ENCODE data around the gene FAM234A. TPM values are rescaled to one million over a fixed set of nuclear protein-coding genes. Genes with fewer than 3 reads are reported as not detected.

Gene FAM234A
- polyA plus RNA-seq, 2 of the 4 experiments (the other 2 are of a cell fraction), result 25.6 to 53.3 TPM

- FAIRE-seq (no peak), DNase-seq (ENCODE audit: low read depth in 1 of 2, low spot score in 1 of 2) (no peak), ATAC-seq (no peak)
- Histone ChIP-seq H3K4me1 (no peaks in the 10 kb centered on the region), H3K4me2 (no peak overlapping the region), H3K9me3 (no peaks in the 10 kb centered on the region), H3K27ac (no peak overlapping the region), H3K4me3 (no peak overlapping the region)
- CTCF ChIA-PET, result interaction anchor here (0.8 to 5.9 kb wide), 4 partner anchors 9 to 170 kb away, joined by 3 to 54 read pairs (median 9); partner anchors contain the start of gene HBQ1
- WGBS (ENCODE audit: missing lambda C conversion rate), result 94% methylated on average over 4 of the region's 4 CpGs
- POLR2A ChIA-PET, result interaction anchor here (0.6 to 0.7 kb wide), 2 partner anchors 10 to 82 kb away, joined by 3 read pairs; no protein-coding TSS in a partner anchor
- TF ChIP-seq ZFP36 (IDR thresholded peaks at IDR 0.05; ENCODE audit: borderline replicate concordance, partially characterized antibody) (no peak), HES2 (IDR thresholded peaks at IDR 0.05) (no peak), GATA3 (IDR thresholded peaks at IDR 0.05; ENCODE audit: borderline replicate concordance) (no peak), HOXA7 (CRISPR knock-in tag; IDR thresholded peaks at IDR 0.05) (no peak), POLR2A (IDR thresholded peaks at IDR 0.05; ENCODE audit: low read length) (no peak), HOXB13 (CRISPR knock-in tag; IDR thresholded peaks at IDR 0.05; ENCODE audit: low read depth) (no peak)
Measured at GRCh38 chr16:191831-192230, 42.8 kb upstream of the FAM234A start.

GRCh38 chr16:192686-193085 is 41.9 kb upstream of the FAM234A start:
- ChIA-PET POLR2A (interaction anchor here (0.6 kb wide), 1 partner anchor 83 kb away, joined by 3 read pairs; no protein-coding TSS in a partner anchor), CTCF (interaction anchor here (1.7 to 5.9 kb wide), 4 partner anchors 11 to 170 kb away, joined by 5 to 54 read pairs (median 10); partner anchors contain the start of gene HBQ1)
- H3K27ac ChIP-seq, result no peak overlapping the region
- no peak overlapping the region for H3K4me3 ChIP-seq
- H3K4me1 ChIP-seq, result no peaks in the 10 kb centered on the region
- H3K4me2 ChIP-seq, result no peak overlapping the region
- WGBS (ENCODE audit: missing lambda C conversion rate), result 93% methylated on average over 10 of the region's 11 CpGs
- DNase-seq (ENCODE audit: low read depth in 1 of 2, low spot score in 1 of 2) (no peak), FAIRE-seq (no peak), ATAC-seq (no peak)
- no peaks in the 10 kb centered on the region for H3K9me3 ChIP-seq
- no peak for TF ChIP-seq TFCP2L1 (CRISPR knock-in tag; IDR thresholded peaks at IDR 0.05)
- no peak for TF ChIP-seq MAFK (IDR thresholded peaks at IDR 0.05; ENCODE audit: partially characterized antibody)
- no peak for TF ChIP-seq PHF8 (IDR thresholded peaks at IDR 0.05; ENCODE audit: borderline replicate concordance, low read depth)
- TF ChIP-seq CEBPB (IDR thresholded peaks at IDR 0.05), result no peak
- no peak for TF ChIP-seq NPAS2 (CRISPR knock-in tag; IDR thresholded peaks at IDR 0.05; ENCODE audit: borderline replicate concordance)
- no peak for TF ChIP-seq ZNF302 (CRISPR knock-in tag; IDR thresholded peaks at IDR 0.05)
- no peak for TF ChIP-seq RNF2 (IDR thresholded peaks at IDR 0.05; ENCODE audit: borderline replicate concordance, low read depth)
- no peak for TF ChIP-seq HMGXB4 (CRISPR knock-in tag; IDR thresholded peaks at IDR 0.05; ENCODE audit: borderline replicate concordance)
- TF ChIP-seq E2F6 (IDR thresholded peaks at IDR 0.05; ENCODE audit: borderline replicate concordance, low read depth), result no peak
- no peak for TF ChIP-seq HES2 (IDR thresholded peaks at IDR 0.05)
- no peak for TF ChIP-seq NR3C1 (IDR thresholded peaks at IDR 0.05)
- no peak for TF ChIP-seq RARB (CRISPR knock-in tag; IDR thresholded peaks at IDR 0.05)
- no peak for TF ChIP-seq BCL3 (IDR thresholded peaks at IDR 0.05)
- TF ChIP-seq ZSCAN20 (CRISPR knock-in tag; IDR thresholded peaks at IDR 0.05), result no peak
- no peak for TF ChIP-seq HOXB13 (CRISPR knock-in tag; IDR thresholded peaks at IDR 0.05; ENCODE audit: low read depth)
- TF ChIP-seq FOXS1 (CRISPR knock-in tag; IDR thresholded peaks at IDR 0.05), result no peak
